Fibroblast of the aortic adventitia (primary cell): ENCODE data around the gene RAD23A. TPM values are rescaled to one million over a fixed set of nuclear protein-coding genes. Genes with fewer than 3 reads are reported as not detected.

Experiments used
- DNase-seq: peaks from one replicate; pipeline ENCODE4 v3.0.0-alpha.2; 2010; ENCODE audit warnings: low read depth
- H3K4me3 ChIP-seq: 2 replicates; pipeline ENCODE4 v1.5.1; 2011; ENCODE audit warnings: low read depth, mild to moderate bottlenecking, control low read depth, low read length, moderate library complexity
- total RNA-seq: library from RNA; depleted of rRNA; stranded (reverse); fragments of >200 nt; gene quantifications from 2 replicates; pipeline ENCODE4 v1.2.3, GENCODE V29; 2012; ENCODE audit warnings: low replicate concordance
- TF ChIP-seq, protein P1 (sequence below): IDR thresholded peaks from 2 replicates; pipeline ENCODE4 v1.5.1; 2011; ENCODE audit warnings: mild to moderate bottlenecking, low read length, control low read depth, inconsistent platforms; ENCODE audit not compliant: insufficient read depth

RAD23A gene
- total RNA-seq, 1 donor, result 101 TPM

DNA sequence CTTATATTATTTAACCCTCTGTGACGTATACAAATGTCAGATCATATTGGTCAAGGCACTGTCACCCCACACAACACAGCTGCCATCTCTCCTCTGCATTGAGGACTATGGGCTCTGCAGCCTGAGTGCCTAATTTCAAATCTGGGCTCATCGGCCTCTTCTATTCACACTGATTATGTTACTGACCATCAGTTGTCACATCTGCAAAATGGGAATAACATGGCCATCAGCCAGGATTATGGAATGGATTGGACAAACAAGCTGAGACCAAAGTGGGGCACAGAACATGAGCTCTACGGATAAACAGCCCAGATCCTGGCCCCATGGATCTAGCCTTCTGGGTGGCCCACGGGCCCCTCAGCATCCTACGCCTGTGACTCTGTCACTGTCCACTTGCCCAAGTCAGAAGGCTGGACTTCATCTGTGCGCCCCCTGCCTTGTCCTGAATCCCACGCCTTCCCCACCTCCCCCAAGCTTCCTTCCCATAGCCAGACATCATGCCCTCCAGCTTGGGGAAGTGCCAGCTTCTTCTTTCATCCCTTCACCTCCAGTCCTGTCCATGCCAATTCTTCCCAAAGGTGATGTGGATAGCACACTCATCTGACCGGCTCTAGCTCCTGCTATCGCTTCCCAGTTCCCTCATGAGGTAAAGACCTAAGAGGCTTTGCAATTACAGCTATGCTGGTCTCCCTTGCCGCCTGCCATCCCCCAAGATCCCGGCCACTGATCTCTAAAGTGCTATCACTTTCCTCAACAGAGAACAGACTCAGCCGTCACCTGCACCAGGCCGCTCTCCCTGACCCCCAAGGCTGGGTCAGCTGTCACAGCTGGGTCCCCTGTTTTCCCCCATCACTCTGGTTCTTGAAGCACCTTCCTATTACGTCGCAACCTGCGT, 13.0 kb upstream of the RAD23A start:
- TF ChIP-seq, protein P1, sequence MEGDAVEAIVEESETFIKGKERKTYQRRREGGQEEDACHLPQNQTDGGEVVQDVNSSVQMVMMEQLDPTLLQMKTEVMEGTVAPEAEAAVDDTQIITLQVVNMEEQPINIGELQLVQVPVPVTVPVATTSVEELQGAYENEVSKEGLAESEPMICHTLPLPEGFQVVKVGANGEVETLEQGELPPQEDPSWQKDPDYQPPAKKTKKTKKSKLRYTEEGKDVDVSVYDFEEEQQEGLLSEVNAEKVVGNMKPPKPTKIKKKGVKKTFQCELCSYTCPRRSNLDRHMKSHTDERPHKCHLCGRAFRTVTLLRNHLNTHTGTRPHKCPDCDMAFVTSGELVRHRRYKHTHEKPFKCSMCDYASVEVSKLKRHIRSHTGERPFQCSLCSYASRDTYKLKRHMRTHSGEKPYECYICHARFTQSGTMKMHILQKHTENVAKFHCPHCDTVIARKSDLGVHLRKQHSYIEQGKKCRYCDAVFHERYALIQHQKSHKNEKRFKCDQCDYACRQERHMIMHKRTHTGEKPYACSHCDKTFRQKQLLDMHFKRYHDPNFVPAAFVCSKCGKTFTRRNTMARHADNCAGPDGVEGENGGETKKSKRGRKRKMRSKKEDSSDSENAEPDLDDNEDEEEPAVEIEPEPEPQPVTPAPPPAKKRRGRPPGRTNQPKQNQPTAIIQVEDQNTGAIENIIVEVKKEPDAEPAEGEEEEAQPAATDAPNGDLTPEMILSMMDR, result no peak
- H3K4me3 ChIP-seq, result peak overlapping the region; percentile 100
- DNase-seq, result no peak

DNA sequence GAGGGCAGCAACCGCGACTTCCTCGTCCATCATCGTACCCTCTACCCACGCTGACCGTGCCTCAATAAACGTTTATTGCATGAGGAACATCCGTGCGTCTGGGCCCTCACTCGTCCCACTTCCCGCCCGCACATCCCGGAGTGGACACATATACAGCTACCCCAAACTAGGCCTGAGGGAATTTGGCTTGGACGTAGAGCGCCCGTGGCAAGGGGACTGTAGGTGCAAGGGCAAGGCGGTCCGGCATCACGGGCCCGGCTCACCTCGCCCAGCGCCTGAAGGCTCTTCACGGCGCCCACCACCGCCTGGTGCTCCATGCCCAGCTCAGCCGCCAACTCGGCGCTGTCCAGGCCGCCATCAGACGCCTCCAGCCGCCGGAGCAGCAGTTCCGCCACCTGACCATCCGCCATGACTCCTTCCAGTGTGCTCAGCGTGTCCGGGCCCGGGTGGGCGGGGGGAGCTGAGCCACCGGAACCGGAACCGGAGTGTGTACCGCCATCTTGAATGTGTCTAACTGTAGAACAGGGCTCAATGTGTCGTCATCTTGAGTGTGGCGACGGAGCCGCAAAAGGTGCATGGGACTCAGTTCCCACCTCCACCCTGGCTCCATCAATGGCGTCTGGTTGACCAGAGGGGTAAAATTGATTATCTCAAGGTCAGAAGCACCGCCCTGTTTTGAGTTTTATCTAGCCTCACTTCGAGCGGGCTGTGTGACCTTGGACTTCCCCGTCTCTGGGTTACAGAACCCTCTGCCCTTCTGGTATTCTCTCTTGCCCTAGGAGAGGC, 12.2 kb upstream of the RAD23A start, which contains the start of gene FARSA:
FARSA (minus strand) TSS at position 425 of the 786 bp plus-strand sequence; CDS start at position 410, 15 bp downstream.
- DNase-seq, result peak; percentile 86
- TF ChIP-seq, protein P1, result no peak
- H3K4me3 ChIP-seq, result peak within 1 kb of the TSS; percentile 100

DNA sequence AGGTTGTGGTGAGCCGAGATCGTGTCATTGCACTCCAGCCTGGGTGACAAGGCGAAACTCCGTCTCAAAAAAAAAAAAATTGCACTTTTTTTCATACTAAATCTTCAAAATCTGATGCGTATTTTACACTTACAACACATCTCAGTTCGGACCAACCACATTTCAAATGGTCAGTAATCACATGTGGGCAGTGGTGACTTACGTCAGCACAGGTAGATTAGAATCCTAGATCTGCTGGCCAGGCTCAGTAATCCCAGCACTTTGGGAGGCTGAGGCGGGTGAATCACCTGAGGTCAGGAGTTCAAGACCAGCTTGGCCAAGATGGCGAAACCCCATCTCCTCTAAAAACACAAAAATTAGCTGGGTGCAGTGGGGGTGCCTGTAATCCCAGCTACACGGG, 10.6 kb upstream of the RAD23A start:
- H3K4me3 ChIP-seq, result no peak overlapping the region
- TF ChIP-seq, protein P1, result no peak
- no peak for DNase-seq

DNA sequence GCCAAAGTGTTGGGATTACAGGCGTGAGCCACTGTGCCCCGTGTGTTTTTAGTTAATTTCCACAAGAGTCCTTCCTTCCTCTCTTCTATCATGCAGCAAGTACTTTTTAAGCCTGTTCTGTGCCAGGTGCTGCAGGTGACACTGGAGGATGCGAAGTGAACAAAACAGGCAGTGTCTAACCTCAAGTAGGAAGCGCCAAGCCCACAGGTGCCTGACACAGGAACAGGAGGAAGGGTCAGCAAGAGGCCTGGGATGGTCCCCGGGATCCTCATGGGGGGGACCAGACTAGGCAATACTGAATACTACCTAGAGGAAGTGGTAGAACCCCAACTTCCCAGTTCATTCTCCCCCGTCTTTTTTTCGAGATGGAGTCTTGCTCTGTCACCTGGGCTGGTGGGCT, 9.1 kb upstream of the RAD23A start:
- DNase-seq, result no peak
- TF ChIP-seq, protein P1, result no peak
- H3K4me3 ChIP-seq, result no peak overlapping the region

GRCh38 chr19:12937093-12937926, 8.4 kb upstream of the RAD23A start:
- H3K4me3 ChIP-seq, result peak overlapping the region; percentile 72
- no peak for DNase-seq
- TF ChIP-seq, protein P1, result no peak
